Islet precursor cell (in vitro differentiated cells): ENCODE data around the gene CNTN1.
"Not testable (repeated sequence)": the region's sequence is repeated elsewhere in the genome, so short reads cannot be mapped to it uniquely, and the experiment has no call there.

Experiments used
- DNase-seq: peaks from one replicate; pipeline ENCODE4 v3.0.0-alpha.2; 2018

The CNTN1 gene

GRCh38 chr12:41055875-41056577 is 363.8 kb downstream of the CNTN1 start:
- DNase-seq, result peak; percentile 67

GRCh38 chr12:41058266-41058665 is 366.0 kb downstream of the CNTN1 start:
- DNase-seq, result no peak

- DNase-seq, result no peak
Measured at GRCh38 chr12:41061192-41061591, 369.0 kb downstream of the CNTN1 start.

DNA sequence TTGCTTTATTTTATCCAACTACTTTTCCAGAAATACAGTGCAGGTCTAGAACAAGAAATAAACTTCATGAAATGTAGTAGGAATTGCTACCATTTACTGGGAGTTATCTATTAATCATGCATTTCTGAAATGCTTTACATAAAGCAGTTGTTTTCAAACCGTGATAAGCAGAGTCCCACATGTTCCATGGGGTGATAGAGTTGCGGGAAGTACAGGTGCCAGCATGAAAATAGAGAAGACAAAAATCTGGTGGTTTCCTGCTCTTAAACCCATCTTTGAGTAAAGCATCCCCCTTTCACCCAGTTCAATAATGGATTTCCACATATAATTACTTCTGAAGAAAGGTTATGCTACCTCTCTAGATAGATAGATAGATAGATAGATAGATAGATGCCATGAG is 372.2 kb downstream of the CNTN1 start:
- no peak for DNase-seq

- DNase-seq, result no peak
Measured at GRCh38 chr12:41067941-41068645, 375.9 kb downstream of the CNTN1 start.

DNA sequence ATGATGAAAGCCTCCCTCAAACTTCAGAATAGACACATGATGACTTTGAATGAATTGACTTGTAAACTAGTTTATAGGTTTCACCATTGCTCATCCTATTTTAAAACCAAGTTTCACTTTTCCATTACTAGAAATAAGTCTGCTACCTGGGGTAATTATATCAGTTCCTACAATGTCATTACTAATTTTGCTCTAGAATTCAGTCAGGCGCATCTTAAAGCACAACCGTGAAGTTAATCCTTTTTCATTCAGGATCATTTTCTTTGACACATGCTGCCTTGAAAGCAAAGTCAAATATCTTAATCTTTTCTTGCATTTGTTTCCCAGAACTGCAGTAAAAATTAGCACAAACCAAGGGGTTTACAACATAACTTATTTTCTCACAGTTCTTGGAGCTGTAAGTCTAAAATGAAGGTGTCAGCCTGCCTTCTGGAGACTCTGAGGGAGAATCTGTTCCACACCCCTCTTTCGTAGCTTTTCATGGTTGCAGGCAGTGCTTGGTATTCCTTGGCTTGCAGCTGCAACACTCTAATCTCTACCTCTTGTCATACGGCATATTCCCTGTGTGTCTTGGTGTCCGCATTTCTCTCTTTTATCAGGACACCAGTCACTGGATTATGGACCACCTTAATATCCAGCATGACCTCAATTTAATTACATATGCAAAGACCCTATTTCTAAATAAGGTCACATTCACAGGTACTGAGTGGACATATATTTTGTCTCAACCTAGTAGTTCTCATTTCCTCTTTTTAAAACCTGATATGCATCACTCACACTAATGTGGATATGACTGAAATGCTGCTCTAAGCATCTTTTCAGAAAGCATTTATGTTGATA is 381.6 kb downstream of the CNTN1 start:
- DNase-seq, result no peak

DNA sequence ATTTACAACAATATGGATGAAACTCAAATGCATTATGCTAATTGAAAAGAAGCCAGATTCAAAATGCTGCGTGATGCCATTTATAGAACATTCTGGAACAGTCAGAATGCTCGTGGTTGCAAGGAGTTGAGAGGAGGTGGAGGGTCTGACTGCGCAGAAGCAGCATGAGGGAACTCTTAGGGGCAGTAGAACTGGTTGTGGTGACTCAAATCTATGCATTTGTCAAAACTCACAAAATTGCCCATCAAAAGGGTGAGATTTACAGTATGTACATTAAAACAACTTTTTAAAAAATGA is 382.2 kb downstream of the CNTN1 start:
- DNase-seq, result no peak

DNA sequence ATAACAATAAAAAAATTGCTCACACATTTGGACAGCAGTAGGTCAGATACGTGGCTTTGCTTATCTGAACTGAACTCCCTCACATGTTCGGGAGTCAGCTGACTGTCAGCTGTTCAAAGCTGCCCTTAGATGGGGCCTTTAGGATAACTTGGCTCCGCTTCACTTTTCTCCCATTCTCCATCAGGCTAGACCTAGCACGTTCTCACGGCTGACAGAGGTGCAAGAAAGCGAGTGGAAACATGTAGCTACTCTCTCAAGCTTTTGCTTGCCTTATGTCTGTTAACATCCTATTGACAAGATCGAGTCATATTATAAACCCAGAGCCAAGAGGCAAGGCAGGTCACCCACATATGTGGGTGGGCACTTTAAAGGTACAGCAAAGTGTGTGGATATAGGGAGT is 383.9 kb downstream of the CNTN1 start:
- DNase-seq, result no peak

- DNase-seq, result not testable (repeated sequence)
Measured at GRCh38 chr12:41081241-41081640, 389.0 kb downstream of the CNTN1 start.

DNA sequence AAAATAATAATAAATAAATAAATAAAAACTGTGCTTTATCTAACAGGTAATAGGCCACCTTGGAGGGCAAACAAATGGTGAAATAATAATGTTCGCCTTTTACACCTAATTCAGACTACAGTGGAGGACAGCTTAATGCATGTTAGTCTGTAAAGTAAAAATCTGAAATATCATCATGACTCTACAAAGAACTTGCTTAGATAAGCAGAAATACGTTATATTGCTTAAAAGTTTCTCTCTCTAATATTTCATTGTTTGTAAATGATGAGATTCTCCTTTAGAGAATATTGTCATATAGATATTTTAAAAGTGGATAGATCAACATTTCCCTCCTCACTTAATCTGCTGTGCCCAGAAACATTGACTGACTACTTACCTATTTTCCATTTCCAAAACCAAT is 397.2 kb downstream of the CNTN1 start:
- no peak for DNase-seq

- no peak for DNase-seq
Measured at GRCh38 chr12:41092115-41092514, 399.9 kb downstream of the CNTN1 start.

DNA sequence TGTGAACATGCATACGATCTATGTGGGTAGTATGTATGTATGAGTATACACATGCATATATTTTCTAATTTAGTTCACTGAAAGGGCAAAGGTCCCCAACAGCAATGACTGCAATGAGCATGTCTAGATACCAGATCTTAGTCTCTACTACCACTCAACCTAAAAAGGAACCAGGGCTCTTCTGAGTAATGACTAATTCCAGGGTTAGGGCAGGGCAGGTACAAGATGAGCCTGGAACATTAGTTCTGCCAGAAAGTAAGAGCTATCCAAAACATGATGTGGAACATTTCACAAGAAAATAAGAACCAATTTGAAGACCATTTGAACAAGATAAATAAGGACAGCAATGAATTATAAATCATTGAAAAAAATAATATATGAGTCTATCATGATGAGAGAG is 404.6 kb downstream of the CNTN1 start:
- no peak for DNase-seq

- no peak for DNase-seq
Measured at GRCh38 chr12:41100572-41100971, 408.3 kb downstream of the CNTN1 start.

GRCh38 chr12:41101806-41102205 is 409.6 kb downstream of the CNTN1 start:
- no peak for DNase-seq

GRCh38 chr12:41103614-41104013 is 411.4 kb downstream of the CNTN1 start:
- no peak for DNase-seq

DNA sequence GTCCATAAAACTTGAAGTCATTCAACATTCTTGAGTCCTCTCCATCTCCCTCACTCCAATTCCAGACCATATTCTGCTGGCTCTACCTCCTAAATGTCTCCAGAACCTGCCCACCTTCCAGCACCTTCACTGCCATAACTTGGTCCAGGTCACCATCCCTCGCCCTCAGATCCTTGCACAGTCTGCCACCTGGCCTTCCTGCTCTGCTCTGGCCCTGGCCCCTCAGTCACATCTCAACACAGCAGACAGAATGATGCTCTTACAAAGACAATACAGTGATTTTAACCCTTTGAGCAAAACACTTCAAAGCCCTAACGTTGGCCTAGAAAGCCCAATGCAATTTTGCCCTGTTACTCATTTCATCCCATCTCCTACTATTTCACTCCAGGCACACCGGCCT is 414.1 kb downstream of the CNTN1 start:
- DNase-seq, result no peak

GRCh38 chr12:41108032-41108431 is 415.8 kb downstream of the CNTN1 start:
- no peak for DNase-seq

- DNase-seq, result no peak
Measured at GRCh38 chr12:41112903-41113302, 420.7 kb downstream of the CNTN1 start.

DNA sequence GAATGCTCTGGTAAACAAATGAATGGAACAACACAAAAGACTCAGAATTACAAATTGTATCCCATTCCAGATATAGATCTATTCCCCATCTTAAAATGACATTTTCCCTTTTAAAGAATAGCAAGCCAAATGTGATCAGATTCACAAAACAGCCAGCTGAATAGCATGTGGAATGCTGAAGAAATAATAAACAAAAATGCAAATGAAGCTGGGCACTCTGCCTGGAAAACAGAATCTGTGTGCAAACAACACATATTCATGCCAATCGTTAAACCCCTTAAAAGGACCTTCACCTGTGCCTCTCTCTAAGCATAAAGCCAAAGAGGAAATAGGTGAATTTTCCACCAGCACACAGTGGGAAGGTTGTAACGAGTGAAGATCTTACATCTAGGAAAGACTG is 428.0 kb downstream of the CNTN1 start:
- no peak for DNase-seq

GRCh38 chr12:41121374-41121773 is 429.1 kb downstream of the CNTN1 start:
- DNase-seq, result no peak
